ENCODE results near the gene CDKN3.

The CDKN3 gene

DNA sequence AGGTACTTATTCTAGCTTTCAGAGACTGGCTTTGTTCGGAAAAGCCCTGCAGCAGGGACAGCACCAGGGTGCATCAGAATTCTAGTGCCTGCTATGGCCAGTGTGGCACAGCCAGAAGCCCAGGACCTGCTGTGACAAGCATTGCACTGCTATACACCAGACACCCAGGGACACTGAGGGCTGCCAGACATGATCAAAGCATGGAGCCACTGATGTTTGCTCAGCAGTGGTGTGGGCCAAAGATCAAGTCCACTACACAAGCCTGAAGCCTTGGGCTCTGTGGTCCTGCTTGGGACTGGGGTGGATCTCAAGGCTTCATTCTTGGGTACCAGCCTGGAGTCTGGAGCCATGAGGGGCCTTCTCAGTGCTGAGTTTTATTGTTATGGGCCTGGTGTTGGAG is 36.1 kb upstream of the CDKN3 start:
- no peaks in the 10 kb centered on the region for H3K9me3 ChIP-seq (ENCODE audit: control insufficient read depth, insufficient read depth, low read length)
- no peak overlapping the region for H3K4me3 ChIP-seq (ENCODE audit: low read length)
- no peaks in the 10 kb centered on the region for H3K4me1 ChIP-seq (ENCODE audit: control insufficient read depth, low read length)
- no peaks in the 10 kb centered on the region for H3K9me2 ChIP-seq (replicated peaks; ENCODE audit: control insufficient read depth, low read length)
- no peaks in the 10 kb centered on the region for H4K20me1 ChIP-seq (ENCODE audit: control insufficient read depth, insufficient read depth, low read depth, low read length)
- H3K79me2 ChIP-seq (ENCODE audit: control insufficient read depth, low read length): no peaks in the 10 kb centered on the region
- H3K27ac ChIP-seq (ENCODE audit: low read depth, low read length): no peak overlapping the region
- no peaks in the 10 kb centered on the region for H3K36me3 ChIP-seq (ENCODE audit: control insufficient read depth, low read length)
- H3F3A ChIP-seq (ENCODE audit: control insufficient read depth, insufficient read depth): no peaks in the 10 kb centered on the region
- TF ChIP-seq, protein P1, sequence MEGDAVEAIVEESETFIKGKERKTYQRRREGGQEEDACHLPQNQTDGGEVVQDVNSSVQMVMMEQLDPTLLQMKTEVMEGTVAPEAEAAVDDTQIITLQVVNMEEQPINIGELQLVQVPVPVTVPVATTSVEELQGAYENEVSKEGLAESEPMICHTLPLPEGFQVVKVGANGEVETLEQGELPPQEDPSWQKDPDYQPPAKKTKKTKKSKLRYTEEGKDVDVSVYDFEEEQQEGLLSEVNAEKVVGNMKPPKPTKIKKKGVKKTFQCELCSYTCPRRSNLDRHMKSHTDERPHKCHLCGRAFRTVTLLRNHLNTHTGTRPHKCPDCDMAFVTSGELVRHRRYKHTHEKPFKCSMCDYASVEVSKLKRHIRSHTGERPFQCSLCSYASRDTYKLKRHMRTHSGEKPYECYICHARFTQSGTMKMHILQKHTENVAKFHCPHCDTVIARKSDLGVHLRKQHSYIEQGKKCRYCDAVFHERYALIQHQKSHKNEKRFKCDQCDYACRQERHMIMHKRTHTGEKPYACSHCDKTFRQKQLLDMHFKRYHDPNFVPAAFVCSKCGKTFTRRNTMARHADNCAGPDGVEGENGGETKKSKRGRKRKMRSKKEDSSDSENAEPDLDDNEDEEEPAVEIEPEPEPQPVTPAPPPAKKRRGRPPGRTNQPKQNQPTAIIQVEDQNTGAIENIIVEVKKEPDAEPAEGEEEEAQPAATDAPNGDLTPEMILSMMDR (IDR thresholded peaks at IDR 0.05; ENCODE audit: low read depth, low read length, poor library complexity, severe bottlenecking): no peak
- no peak for TF ChIP-seq EZH2phosphoT487 (IDR thresholded peaks at IDR 0.05; ENCODE audit: borderline replicate concordance, low read length)
- no peak overlapping the region for H3K4me2 ChIP-seq (ENCODE audit: low read length)
- H3K27me3 ChIP-seq (ENCODE audit: control insufficient read depth, low read length): peaks cover 41% of the 10 kb centered on the region

- peaks cover 41% of the 10 kb centered on the region for H3K27me3 ChIP-seq (ENCODE audit: control insufficient read depth, low read length)
- no peak for TF ChIP-seq EZH2phosphoT487 (IDR thresholded peaks at IDR 0.05; ENCODE audit: borderline replicate concordance, low read length)
- TF ChIP-seq, protein P1 (IDR thresholded peaks at IDR 0.05; ENCODE audit: low read depth, low read length, poor library complexity, severe bottlenecking): no peak
- no peak overlapping the region for H3K4me3 ChIP-seq (ENCODE audit: low read length)
- H3K4me2 ChIP-seq (ENCODE audit: low read length): no peak overlapping the region
- no peaks in the 10 kb centered on the region for H3K9me3 ChIP-seq (ENCODE audit: control insufficient read depth, insufficient read depth, low read length)
- H3K27ac ChIP-seq (ENCODE audit: low read depth, low read length): no peak overlapping the region
- no peaks in the 10 kb centered on the region for H3K36me3 ChIP-seq (ENCODE audit: control insufficient read depth, low read length)
- H3K4me1 ChIP-seq (ENCODE audit: control insufficient read depth, low read length): no peaks in the 10 kb centered on the region
- H4K20me1 ChIP-seq (ENCODE audit: control insufficient read depth, insufficient read depth, low read depth, low read length): no peaks in the 10 kb centered on the region
- H3F3A ChIP-seq (ENCODE audit: control insufficient read depth, insufficient read depth): no peaks in the 10 kb centered on the region
- no peaks in the 10 kb centered on the region for H3K9me2 ChIP-seq (replicated peaks; ENCODE audit: control insufficient read depth, low read length)
- H3K79me2 ChIP-seq (ENCODE audit: control insufficient read depth, low read length): no peaks in the 10 kb centered on the region
Observed at GRCh38 chr14:54362089-54362504, 34.7 kb upstream of the CDKN3 start.

DNA sequence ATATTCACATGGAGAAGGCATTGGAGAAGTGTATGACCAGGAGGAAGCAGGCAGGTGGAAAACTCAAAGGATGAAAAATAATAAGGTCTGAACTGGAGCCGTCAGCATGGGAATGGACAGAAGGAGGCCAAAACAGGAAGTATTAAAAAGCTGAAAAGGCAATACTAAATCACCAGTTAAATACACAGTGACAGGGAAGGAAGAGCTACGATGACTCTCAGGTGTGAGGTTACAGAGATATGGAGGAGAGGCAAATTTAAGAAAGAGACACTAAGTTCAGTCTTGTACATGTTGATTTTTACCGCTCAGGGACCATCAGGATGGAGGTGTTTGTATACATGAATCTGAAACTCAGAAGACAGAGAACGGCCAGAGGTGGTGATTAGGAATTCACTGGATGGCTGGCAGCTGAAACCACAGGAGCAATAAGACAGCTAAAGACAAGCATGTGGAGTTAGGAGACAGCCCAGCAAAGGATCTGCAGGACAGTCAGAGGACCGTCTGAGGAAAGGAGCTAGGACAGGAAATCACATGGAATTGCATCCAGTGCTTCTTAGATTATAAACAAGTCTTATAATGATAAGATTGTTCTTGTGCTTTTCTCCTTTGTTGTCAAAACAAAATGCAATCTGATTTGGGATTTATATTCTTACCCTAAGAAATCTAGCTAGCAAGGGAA is 33.9 kb upstream of the CDKN3 start:
- H3K36me3 ChIP-seq (ENCODE audit: control insufficient read depth, low read length): no peaks in the 10 kb centered on the region
- H3K9me2 ChIP-seq (replicated peaks; ENCODE audit: control insufficient read depth, low read length): no peaks in the 10 kb centered on the region
- TF ChIP-seq EZH2phosphoT487 (IDR thresholded peaks at IDR 0.05; ENCODE audit: borderline replicate concordance, low read length): no peak
- TF ChIP-seq, protein P1 (IDR thresholded peaks at IDR 0.05; ENCODE audit: low read depth, low read length, poor library complexity, severe bottlenecking): no peak
- no peaks in the 10 kb centered on the region for H3K79me2 ChIP-seq (ENCODE audit: control insufficient read depth, low read length)
- H3K27me3 ChIP-seq (ENCODE audit: control insufficient read depth, low read length): peaks cover 34% of the 10 kb centered on the region
- no peaks in the 10 kb centered on the region for H3F3A ChIP-seq (ENCODE audit: control insufficient read depth, insufficient read depth)
- H3K4me2 ChIP-seq (ENCODE audit: low read length): no peak overlapping the region
- H3K4me3 ChIP-seq (ENCODE audit: low read length): no peak overlapping the region
- no peaks in the 10 kb centered on the region for H4K20me1 ChIP-seq (ENCODE audit: control insufficient read depth, insufficient read depth, low read depth, low read length)
- no peak overlapping the region for H3K27ac ChIP-seq (ENCODE audit: low read depth, low read length)
- no peaks in the 10 kb centered on the region for H3K4me1 ChIP-seq (ENCODE audit: control insufficient read depth, low read length)
- H3K9me3 ChIP-seq (ENCODE audit: control insufficient read depth, insufficient read depth, low read length): no peaks in the 10 kb centered on the region

Data from DOHH2 (cell line).